ENCODE data around the gene CPLANE2. TPM values are rescaled to one million over a fixed set of nuclear protein-coding genes. Genes with fewer than 3 reads are reported as not detected.

Gene CPLANE2
- total RNA-seq, 1 experiment from 2014 or later, result 1.9 TPM

- H3K27me3 ChIP-seq, result no peaks in the 10 kb centered on the region; the same call in 1 of the 2 replicates
- H3K27ac ChIP-seq, result no peak overlapping the region
- no peak overlapping the region for H3K4me3 ChIP-seq
- H3K9me3 ChIP-seq (replicated peaks), result no peaks in the 10 kb centered on the region
- H3K36me3 ChIP-seq, result no peaks in the 10 kb centered on the region
- no peak for DNase-seq
- H3K4me1 ChIP-seq, result peaks cover 9% of the 10 kb centered on the region
These were observed 25.2 kb downstream of the CPLANE2 start for GRCh38 chr1:16211824-16212223.

GRCh38 chr1:16210581-16210980, 26.4 kb downstream of the CPLANE2 start:
- no peak overlapping the region for H3K4me3 ChIP-seq
- H3K9me3 ChIP-seq (replicated peaks), result no peaks in the 10 kb centered on the region
- no peaks in the 10 kb centered on the region; the same call in 1 of the 2 replicates for H3K27me3 ChIP-seq
- no peak overlapping the region for H3K27ac ChIP-seq
- no peak for DNase-seq
- H3K4me1 ChIP-seq, result peaks cover 14% of the 10 kb centered on the region
- no peaks in the 10 kb centered on the region for H3K36me3 ChIP-seq

- Histone ChIP-seq H3K27ac (no peak overlapping the region), H3K9me3 (replicated peaks) (no peaks in the 10 kb centered on the region), H3K27me3 (no peaks in the 10 kb centered on the region; the same call in 1 of the 2 replicates), H3K4me1 (peaks cover 14% of the 10 kb centered on the region), H3K36me3 (no peaks in the 10 kb centered on the region), H3K4me3 (peak overlapping the region; percentile 13; the same call in 1 of the 2 replicates)
- DNase-seq, result peak; percentile 58 to 72
These were observed 27.1 kb downstream of the CPLANE2 start for GRCh38 chr1:16209847-16210407.

- Histone ChIP-seq H3K4me3 (peak overlapping the region; percentile 13; the same call in 1 of the 2 replicates), H3K27ac (no peak overlapping the region), H3K4me1 (peaks cover 14% of the 10 kb centered on the region), H3K9me3 (replicated peaks) (no peaks in the 10 kb centered on the region), H3K36me3 (no peaks in the 10 kb centered on the region), H3K27me3 (no peaks in the 10 kb centered on the region; the same call in 1 of the 2 replicates)
- no peak for DNase-seq
These were observed 27.7 kb downstream of the CPLANE2 start for GRCh38 chr1:16209132-16209846.

GRCh38 chr1:16208270-16208987, 28.6 kb downstream of the CPLANE2 start:
- Histone ChIP-seq H3K4me3 (no peak overlapping the region), H3K27ac (no peak overlapping the region), H3K36me3 (no peaks in the 10 kb centered on the region), H3K9me3 (replicated peaks) (no peaks in the 10 kb centered on the region), H3K27me3 (no peaks in the 10 kb centered on the region; the same call in 1 of the 2 replicates), H3K4me1 (peaks cover 14% of the 10 kb centered on the region)
- no peak for DNase-seq

GRCh38 chr1:16207318-16208269, 29.4 kb downstream of the CPLANE2 start:
- Histone ChIP-seq H3K9me3 (replicated peaks) (no peaks in the 10 kb centered on the region), H3K36me3 (no peaks in the 10 kb centered on the region), H3K4me3 (peak overlapping the region; percentile 64), H3K27me3 (no peaks in the 10 kb centered on the region), H3K27ac (peak overlapping the region; percentile 80), H3K4me1 (peaks cover 14% of the 10 kb centered on the region)
- DNase-seq, result no peak

GRCh38 chr1:16206547-16207317, 30.3 kb downstream of the CPLANE2 start:
- no peaks in the 10 kb centered on the region for H3K27me3 ChIP-seq
- peak; percentile 99 to 100 for DNase-seq

GRCh38 chr1:16205891-16206546, 31.0 kb downstream of the CPLANE2 start:
- peaks cover 14% of the 10 kb centered on the region for H3K4me1 ChIP-seq
- H3K27me3 ChIP-seq, result no peaks in the 10 kb centered on the region
- H3K36me3 ChIP-seq, result no peaks in the 10 kb centered on the region
- H3K9me3 ChIP-seq (replicated peaks), result no peaks in the 10 kb centered on the region
- H3K27ac ChIP-seq, result peak overlapping the region; percentile 57
- no peak for DNase-seq
- H3K4me3 ChIP-seq, result peak overlapping the region; percentile 64

More at GRCh38 chr1:16206547-16207317, 30.3 kb downstream of the CPLANE2 start:
- peak overlapping the region; percentile 80 for H3K27ac ChIP-seq
- no peaks in the 10 kb centered on the region for H3K36me3 ChIP-seq
- peaks cover 14% of the 10 kb centered on the region for H3K4me1 ChIP-seq
- H3K9me3 ChIP-seq (replicated peaks), result no peaks in the 10 kb centered on the region
- peak overlapping the region; percentile 64 for H3K4me3 ChIP-seq

GRCh38 chr1:16205334-16205671, 31.7 kb downstream of the CPLANE2 start:
- Histone ChIP-seq H3K27me3 (no peaks in the 10 kb centered on the region), H3K9me3 (replicated peaks) (no peaks in the 10 kb centered on the region), H3K27ac (no peak overlapping the region), H3K4me3 (no peak overlapping the region), H3K36me3 (no peaks in the 10 kb centered on the region), H3K4me1 (peaks cover 12% of the 10 kb centered on the region)
- DNase-seq, result no peak

- Histone ChIP-seq H3K27ac (no peak overlapping the region), H3K4me3 (no peak overlapping the region), H3K4me1 (peaks cover 8% of the 10 kb centered on the region), H3K9me3 (replicated peaks) (no peaks in the 10 kb centered on the region), H3K36me3 (no peaks in the 10 kb centered on the region), H3K27me3 (no peaks in the 10 kb centered on the region)
- DNase-seq, result peak; percentile 45 to 62
These were observed 32.2 kb downstream of the CPLANE2 start for GRCh38 chr1:16204634-16205333.

GRCh38 chr1:16204216-16204615, 32.8 kb downstream of the CPLANE2 start:
- H3K27ac ChIP-seq, result no peak overlapping the region
- no peaks in the 10 kb centered on the region for H3K36me3 ChIP-seq
- H3K27me3 ChIP-seq, result no peaks in the 10 kb centered on the region
- DNase-seq, result no peak
- H3K4me3 ChIP-seq, result no peak overlapping the region
- H3K9me3 ChIP-seq (replicated peaks), result no peaks in the 10 kb centered on the region
- peaks cover 5% of the 10 kb centered on the region; the same call in 1 of the 2 replicates for H3K4me1 ChIP-seq

GRCh38 chr1:16203550-16203949, 33.4 kb downstream of the CPLANE2 start:
- H3K27me3 ChIP-seq, result no peaks in the 10 kb centered on the region
- H3K4me3 ChIP-seq, result no peak overlapping the region
- no peaks in the 10 kb centered on the region for H3K36me3 ChIP-seq
- H3K27ac ChIP-seq, result no peak overlapping the region
- H3K9me3 ChIP-seq (replicated peaks), result no peaks in the 10 kb centered on the region
- no peak for DNase-seq
- H3K4me1 ChIP-seq, result peaks cover 5% of the 10 kb centered on the region; the same call in 1 of the 2 replicates
